ENCODE results near the gene VPS54. TPM values are rescaled to one million over a fixed set of nuclear protein-coding genes. Genes with fewer than 3 reads are reported as not detected.
A peak's percentile ranks its signal among the peaks of the same experiment; 100 is the strongest.

The VPS54 gene
- total RNA-seq, 1 donor: 9.4 TPM

GRCh38 chr2:63875559-63876245 lies 143.5 kb downstream of the VPS54 start:
- DNase-seq (ENCODE audit: low read depth in 2 of 3, low spot score in 2 of 3): no peak

DNA sequence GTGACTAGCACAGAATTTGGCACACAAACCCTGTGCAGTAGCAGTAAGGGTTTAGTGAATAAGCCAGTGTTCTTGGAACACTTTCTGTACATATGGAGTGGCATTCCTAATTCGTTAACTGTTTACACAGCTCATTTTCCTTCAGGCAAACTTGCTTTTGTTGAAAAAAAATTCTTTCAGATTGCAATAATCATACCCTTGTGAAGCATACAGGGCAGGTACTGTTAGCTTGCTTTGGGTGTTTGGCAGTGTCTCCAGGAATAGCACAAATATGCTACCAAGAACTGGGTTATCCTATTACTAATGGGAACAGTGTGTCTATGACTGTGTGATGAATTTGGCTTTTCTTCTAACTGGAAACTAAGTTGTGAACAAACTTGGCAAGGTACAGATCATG lies 144.1 kb downstream of the VPS54 start:
- DNase-seq (ENCODE audit: low read depth in 2 of 3, low spot score in 2 of 3): no peak

GRCh38 chr2:63874204-63875130 lies 144.8 kb downstream of the VPS54 start:
- DNase-seq (ENCODE audit: low read depth in 2 of 3, low spot score in 2 of 3): no peak

GRCh38 chr2:63872571-63873328 lies 146.5 kb downstream of the VPS54 start:
- no peak for DNase-seq (ENCODE audit: low read depth in 2 of 3, low spot score in 2 of 3)

- DNase-seq (ENCODE audit: low read depth in 2 of 3, low spot score in 2 of 3): no peak
Measured at GRCh38 chr2:63871864-63872263, 147.4 kb downstream of the VPS54 start.

DNA sequence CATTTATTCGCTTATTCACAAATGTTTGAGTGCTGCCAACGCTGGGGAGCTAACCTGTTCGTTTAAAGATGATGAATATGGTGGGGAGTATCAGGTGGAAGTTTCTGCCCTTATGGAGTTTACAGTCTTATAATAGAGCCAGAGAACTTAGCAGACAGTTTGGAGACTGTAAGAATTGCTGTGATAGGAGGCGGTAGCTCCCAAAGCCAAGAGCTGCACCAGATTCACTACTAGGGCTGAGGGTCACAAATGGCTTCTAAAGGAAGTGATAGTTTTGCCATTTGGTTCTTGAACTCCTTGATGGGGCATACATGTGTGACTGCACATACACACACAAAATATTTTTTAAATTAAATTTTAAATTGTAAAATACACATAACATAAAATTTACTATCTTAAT lies 148.5 kb downstream of the VPS54 start:
- no peak for DNase-seq (ENCODE audit: low read depth in 2 of 3, low spot score in 2 of 3)

- DNase-seq (ENCODE audit: low read depth in 2 of 3, low spot score in 2 of 3): no peak
Measured at GRCh38 chr2:63866009-63866709, 153.1 kb downstream of the VPS54 start.

- DNase-seq (ENCODE audit: low read depth in 2 of 3, low spot score in 2 of 3): no peak
Measured at GRCh38 chr2:63865159-63865799, 153.9 kb downstream of the VPS54 start.

DNA sequence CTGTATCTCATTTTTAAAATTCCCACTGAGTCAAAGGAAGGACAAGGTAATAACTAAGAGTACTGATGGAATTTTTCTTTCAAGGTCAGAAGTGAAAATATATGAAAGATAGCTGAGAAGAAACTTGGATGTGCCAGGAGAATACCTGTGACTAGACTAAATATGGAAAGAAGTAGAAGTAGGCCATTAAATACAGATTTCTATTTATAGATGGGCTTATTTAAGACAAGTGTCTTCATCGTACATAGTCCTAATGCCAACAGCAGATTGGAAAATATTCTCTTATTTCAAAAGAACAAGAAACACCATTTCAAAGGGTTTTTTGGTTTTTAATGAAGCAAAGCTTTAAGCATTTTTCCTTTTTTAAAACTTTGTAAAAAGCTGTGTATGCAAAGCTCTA lies 155.5 kb downstream of the VPS54 start:
- DNase-seq (ENCODE audit: low read depth in 2 of 3, low spot score in 2 of 3): no peak

- DNase-seq (ENCODE audit: low read depth in 2 of 3, low spot score in 2 of 3): no peak
Measured at GRCh38 chr2:63862806-63863205, 156.4 kb downstream of the VPS54 start.

GRCh38 chr2:63861220-63861822 lies 157.9 kb downstream of the VPS54 start:
- peak; percentile 42 to 90 (median 75) for DNase-seq (ENCODE audit: low read depth in 2 of 3, low spot score in 2 of 3)

DNA sequence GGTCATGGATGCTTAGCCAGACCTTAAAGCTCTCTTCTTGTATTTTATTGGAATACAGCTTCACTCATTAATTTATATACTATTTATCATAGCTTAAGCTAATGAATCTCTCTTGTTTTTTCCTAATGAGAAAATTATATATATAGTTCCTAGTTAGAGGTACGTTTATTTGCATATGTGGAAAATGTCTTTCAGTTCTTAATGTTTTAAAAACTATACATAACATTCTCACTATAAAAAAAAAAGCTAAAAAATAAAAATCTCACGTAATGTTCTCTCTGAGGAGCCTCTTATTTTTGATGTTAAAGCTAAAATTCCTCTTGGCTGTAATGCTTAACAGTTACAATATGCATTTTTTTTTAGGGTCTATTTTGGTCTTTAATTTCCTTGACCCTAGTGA lies 160.9 kb downstream of the VPS54 start:
- DNase-seq (ENCODE audit: low read depth in 2 of 3, low spot score in 2 of 3): no peak

DNA sequence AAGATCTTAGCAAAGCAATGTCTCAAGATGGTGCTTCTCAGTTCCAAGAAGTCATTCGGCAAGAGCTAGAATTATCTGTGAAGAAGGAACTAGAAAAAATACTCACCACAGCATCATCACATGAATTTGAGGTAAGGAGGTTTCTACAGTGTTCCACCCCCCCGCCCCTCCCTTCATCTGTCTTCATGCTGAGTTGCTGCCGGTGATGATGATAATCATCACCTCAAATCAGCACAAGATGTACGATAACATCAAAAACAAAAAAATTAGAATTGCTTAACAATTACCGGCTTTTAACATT lies 163.0 kb downstream of the VPS54 start:
- peak; percentile 68 to 86 (median 71) for DNase-seq (ENCODE audit: low read depth in 2 of 3, low spot score in 2 of 3)

- no peak for DNase-seq (ENCODE audit: low read depth in 2 of 3, low spot score in 2 of 3)
Measured at GRCh38 chr2:63855418-63856302, 163.6 kb downstream of the VPS54 start.

DNA sequence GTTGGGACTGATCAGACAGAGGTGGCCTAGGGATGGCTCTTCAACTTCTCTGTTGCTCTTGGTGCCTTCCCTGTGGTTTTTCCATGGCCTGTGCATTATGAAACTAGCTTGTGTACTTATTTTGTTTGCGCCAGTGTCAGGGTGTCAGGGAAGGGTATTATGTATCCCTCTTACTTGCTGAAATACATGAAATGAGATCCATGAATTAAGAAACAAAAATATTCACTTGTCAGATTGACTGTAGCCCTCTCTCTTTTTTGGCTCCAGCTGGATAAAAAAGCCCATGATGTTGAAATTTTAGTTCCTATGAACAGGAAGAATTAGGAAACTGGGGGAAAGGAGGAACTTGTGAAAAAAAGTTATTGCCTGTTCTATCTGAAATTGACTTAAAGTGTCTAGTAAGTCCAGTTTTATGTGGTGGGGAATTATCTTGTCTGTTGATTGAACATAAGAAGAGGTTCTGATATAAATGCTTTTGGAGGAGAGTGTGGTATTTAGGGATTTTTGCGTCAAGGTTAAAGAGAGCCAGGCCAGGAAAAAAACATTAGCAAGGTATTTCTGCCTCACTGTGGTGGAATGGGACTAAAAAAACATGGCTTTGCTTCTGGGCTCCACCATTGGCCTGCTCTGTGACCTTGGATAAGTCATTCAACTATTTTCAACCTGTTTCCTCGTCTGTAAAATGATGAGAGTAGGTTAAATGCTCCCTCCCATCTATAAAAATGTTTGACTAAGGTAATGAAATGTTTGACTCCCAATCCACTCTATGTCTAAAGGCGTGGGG lies 165.5 kb downstream of the VPS54 start:
- no peak for DNase-seq (ENCODE audit: low read depth in 2 of 3, low spot score in 2 of 3)

DNA sequence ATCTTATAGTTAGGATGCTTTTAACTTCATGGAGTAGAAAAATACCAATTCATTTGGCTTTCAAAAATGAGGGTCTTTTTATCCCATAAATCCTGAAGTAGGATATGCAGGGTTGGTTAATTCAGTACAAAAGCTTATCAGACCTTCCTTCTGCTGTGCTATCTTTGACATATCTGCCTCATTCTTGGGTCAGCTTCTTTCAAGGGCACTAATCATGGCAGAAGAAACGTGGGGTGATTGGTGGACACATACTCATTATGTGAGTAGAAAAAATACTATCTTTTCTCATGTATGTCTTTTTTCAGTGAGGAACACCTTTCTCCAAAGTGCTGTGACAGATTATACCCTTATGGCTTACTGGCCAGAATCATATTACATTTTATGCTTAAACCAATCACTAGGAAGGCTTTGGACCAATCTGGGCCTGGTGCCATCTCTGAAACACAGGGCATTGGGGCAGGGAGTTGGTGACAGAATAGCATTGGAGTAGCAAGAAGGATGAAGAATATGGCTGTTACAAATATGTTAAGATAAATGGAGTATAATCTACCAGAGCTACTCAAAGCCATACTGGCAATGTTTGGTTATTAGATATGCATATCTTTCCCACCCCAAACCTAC lies 167.4 kb downstream of the VPS54 start:
- DNase-seq (ENCODE audit: low read depth in 2 of 3, low spot score in 2 of 3): no peak

DNA sequence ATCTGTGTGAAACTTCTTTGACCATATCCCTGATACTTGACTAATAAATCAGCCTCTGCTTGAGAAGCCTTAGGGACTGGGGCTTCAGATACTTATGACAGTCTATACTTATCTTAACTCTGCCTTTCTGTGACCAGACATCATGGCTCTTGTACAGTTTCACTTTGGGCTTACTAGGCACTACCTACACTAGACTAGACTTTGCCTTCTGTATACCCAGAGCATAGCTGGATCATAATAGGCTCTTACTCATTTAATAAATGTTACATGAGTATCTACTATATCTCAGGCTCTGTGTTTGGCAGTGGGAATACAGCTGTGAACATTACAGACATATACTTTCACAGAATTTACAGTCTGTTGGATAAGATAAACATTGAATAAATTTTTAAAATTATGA lies 168.6 kb downstream of the VPS54 start:
- DNase-seq (ENCODE audit: low read depth in 2 of 3, low spot score in 2 of 3): no peak

DNA sequence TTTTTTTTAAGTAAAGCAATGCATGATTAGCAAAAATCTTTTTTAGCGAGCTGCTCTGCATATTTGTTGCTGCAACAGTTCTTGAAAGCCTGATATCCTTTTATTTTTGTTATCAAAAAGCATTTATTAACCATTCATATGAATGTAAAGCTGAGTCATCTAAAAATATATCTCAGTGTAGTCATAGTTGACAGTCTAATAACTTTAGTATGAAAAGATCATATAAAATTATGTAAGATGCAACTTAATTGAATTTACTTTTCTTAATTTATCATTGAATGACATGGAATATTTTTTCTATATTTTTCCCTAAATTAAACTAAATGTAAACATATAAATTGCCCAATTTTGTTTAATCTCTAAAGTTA lies 169.0 kb downstream of the VPS54 start:
- DNase-seq (ENCODE audit: low read depth in 2 of 3, low spot score in 2 of 3): no peak
